ENCODE measurements around the gene BACH2.
"Not testable (repeated sequence)": the region's sequence is repeated elsewhere in the genome, so short reads cannot be mapped to it uniquely, and the experiment has no call there.

GRCh38 chr6:90208690-90209089 lies 88.0 kb downstream of the BACH2 start:
- not testable (repeated sequence) for TF ChIP-seq POLR2A, CTCF (IDR thresholded peaks at IDR 0.05)
